HG03280 (cell line): Measurements from ENCODE around the gene SEC61A1.

Experiments
- ATAC-seq: cut with Tn5 transposase; IDR thresholded peaks from one replicate; pipeline ENCODE4 v1.9.1; 2021; ENCODE audit warnings: mild to moderate bottlenecking, moderate library complexity; ENCODE audit not compliant: unreplicated experiment

The SEC61A1 gene

GRCh38 chr3:128056258-128056657 lies 4.0 kb downstream of the SEC61A1 start:
- no peak for ATAC-seq

GRCh38 chr3:128060473-128061381 lies 8.5 kb downstream of the SEC61A1 start:
- no peak for ATAC-seq

- ATAC-seq, result no peak
These were observed 10.0 kb downstream of the SEC61A1 start for GRCh38 chr3:128062033-128062745.

GRCh38 chr3:128063865-128064264 lies 11.6 kb downstream of the SEC61A1 start:
- ATAC-seq, result no peak

- no peak for ATAC-seq
These were observed 12.7 kb downstream of the SEC61A1 start for GRCh38 chr3:128064962-128065361.

GRCh38 chr3:128066114-128066513 lies 13.9 kb downstream of the SEC61A1 start:
- no peak for ATAC-seq

- ATAC-seq, result no peak
These were observed 14.4 kb downstream of the SEC61A1 start for GRCh38 chr3:128066676-128067075.

- no peak for ATAC-seq
These were observed 15.3 kb downstream of the SEC61A1 start for GRCh38 chr3:128067489-128067888.

- ATAC-seq, result no peak
These were observed 16.0 kb downstream of the SEC61A1 start for GRCh38 chr3:128068156-128068620.

- no peak for ATAC-seq
These were observed 17.0 kb downstream of the SEC61A1 start for GRCh38 chr3:128069271-128069670.

- ATAC-seq, result no peak
These were observed 18.8 kb downstream of the SEC61A1 start for GRCh38 chr3:128070898-128071591.

GRCh38 chr3:128071771-128072453 lies 19.7 kb downstream of the SEC61A1 start:
- no peak for ATAC-seq

- ATAC-seq, result no peak
These were observed 20.4 kb downstream of the SEC61A1 start for GRCh38 chr3:128072454-128073184.

- no peak for ATAC-seq
These were observed 21.0 kb downstream of the SEC61A1 start for GRCh38 chr3:128073185-128073725.

GRCh38 chr3:128073807-128074206 lies 21.6 kb downstream of the SEC61A1 start:
- ATAC-seq, result no peak

GRCh38 chr3:128074851-128075521 lies 22.7 kb downstream of the SEC61A1 start:
- no peak for ATAC-seq

GRCh38 chr3:128075522-128076482 lies 23.6 kb downstream of the SEC61A1 start:
- ATAC-seq, result peak; percentile 67
